GM12872 (cell line): ENCODE data around the gene GPR119.

ENCODE experiments used
- CTCF ChIP-seq: IDR thresholded peaks from 3 replicates; pipeline ENCODE4 v1.5.1; 2011; ENCODE audit warnings: low read depth, mild to moderate bottlenecking, low read length, moderate library complexity; ENCODE audit not compliant: insufficient read depth

The GPR119 gene

GRCh38 chrX:130413415-130413814 is 27.9 kb upstream of the GPR119 start:
- TF ChIP-seq CTCF: no peak

DNA sequence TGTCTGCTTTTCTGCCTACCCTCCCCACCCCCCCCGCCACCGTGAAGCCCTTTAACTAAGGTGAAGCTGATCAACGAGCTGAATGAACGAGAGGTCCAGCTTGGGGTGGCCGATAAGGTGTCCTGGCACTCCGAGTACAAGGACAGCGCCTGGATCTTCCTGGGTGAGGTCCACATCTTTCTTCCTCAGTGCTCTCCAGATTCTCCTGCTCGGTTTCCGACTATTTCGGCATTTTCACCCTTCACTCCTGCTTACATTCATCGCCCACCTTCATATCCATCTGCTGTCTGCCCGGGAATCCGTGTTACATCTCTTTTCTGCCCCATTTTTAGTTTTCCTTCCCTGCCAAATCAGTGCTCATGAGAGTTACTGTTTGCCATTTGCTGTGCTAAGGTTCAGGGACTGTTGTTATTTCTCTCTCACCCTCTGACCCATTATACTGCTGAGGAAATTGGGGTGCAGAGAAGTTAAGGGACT is 16.8 kb upstream of the GPR119 start:
- no peak for TF ChIP-seq CTCF

GRCh38 chrX:130401415-130402207 is 16.1 kb upstream of the GPR119 start, which contains the start of gene RBMX2:
Gene RBMX2 (plus strand): TSS chrX:130401987. CDS start chrX:130402033, 46 bp downstream.
- TF ChIP-seq CTCF: no peak

- TF ChIP-seq CTCF: no peak
Measured at GRCh38 chrX:130395341-130395740, 9.9 kb upstream of the GPR119 start.

- peak; percentile 66 for TF ChIP-seq CTCF
Measured at GRCh38 chrX:130393451-130394074, 8.1 kb upstream of the GPR119 start.

DNA sequence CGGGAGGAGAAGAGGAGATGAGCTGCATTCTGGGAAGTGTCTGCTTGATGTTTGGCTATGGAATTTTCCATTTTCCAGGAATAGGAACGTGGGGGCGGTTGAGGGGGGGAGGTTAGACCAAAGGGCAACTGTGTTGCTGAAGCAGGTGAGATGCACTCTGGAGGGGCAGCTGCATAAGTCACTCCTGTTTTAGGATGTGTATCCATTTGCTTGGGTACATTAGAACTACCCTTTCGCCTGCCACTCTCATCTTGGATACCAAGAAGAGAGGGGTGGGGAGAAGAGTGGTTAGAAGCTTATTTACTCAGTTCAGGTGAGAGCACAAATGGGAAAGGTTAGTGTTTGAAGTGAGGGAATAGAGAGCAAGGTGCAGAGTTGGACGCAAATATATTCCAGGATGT is 934 bp upstream of the GPR119 start:
- no peak for TF ChIP-seq CTCF

DNA sequence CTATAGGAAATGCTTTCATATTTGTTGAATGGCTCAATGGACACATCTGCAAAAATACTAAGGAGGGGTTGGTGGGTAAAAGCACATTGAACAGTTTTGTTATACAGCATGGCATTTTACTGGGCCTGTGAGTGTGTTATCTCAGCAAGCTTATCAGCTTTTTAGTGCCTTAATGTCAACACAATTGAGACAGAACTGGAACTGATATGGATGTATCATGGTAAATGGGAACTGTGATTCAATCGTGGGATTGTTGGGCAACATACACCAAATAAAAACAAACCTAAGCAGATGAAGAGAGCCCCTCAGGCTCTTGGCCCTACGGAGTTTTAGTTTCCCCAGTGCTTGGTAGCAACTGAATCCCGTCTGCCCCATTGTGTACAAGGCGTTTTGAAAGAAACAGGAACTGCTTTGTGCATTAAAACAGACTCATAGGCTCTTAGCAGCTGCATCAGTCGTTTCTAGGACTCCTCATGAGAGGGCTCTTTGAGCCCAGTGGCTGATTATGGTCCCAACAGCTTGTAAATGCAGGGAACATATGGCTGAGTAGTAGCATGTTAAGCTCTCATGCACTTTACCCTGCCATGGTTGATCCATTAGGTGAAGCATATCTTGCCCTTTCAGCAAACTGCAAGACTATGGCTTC is 7.3 kb downstream of the GPR119 start:
- TF ChIP-seq CTCF: no peak
